Caco-2 (cell line): ENCODE data around the gene CA12. TPM values are rescaled to one million over a fixed set of nuclear protein-coding genes. Genes with fewer than 3 reads are reported as not detected.
"Not testable (repeated sequence)": the region's sequence is repeated elsewhere in the genome, so short reads cannot be mapped to it uniquely, and the experiment has no call there.

ENCODE experiments used
- BruUV-seq: library from RNA; stranded (reverse); fragments of 400-500 nt; replicated peaks from 2 replicates; lab custom pipeline; 2021; lab: Mats Ljungman, UMichigan
- CTCF ChIA-PET: fragments of 300-600 bp; sonication (Branson Sonifier 250); formaldehyde crosslinking; loops from one replicate; lab custom pipeline; 2022; ENCODE audit warnings: antibody characterized with exemption; lab: Charles Lee
- POLR2A ChIA-PET: fragments of 300-600 bp; sonication (Branson Sonifier 250); formaldehyde crosslinking; loops from one replicate; lab custom pipeline; 2022; ENCODE audit warnings: antibody characterized with exemption; lab: Charles Lee
- DNase-seq, 2 experiments: peaks; one replicate each; pipeline versions ENCODE4 v3.0.0 to v3.0.0-alpha.2; 2020 to 2022
- H3K27me3 ChIP-seq: replicated peaks from 2 replicates; pipeline ENCODE4 v1.6.0; 2011; ENCODE audit warnings: low read length; ENCODE audit not compliant: control insufficient read depth, insufficient read depth
- H3K36me3 ChIP-seq: 2 replicates; pipeline ENCODE4 v1.5.1; 2011; ENCODE audit warnings: low read length; ENCODE audit not compliant: control insufficient read depth, insufficient read depth
- H3K4me1 ChIP-seq: fragments of 250-450 bp; sonication (Bioruptor Pico); 2 replicates; pipeline ENCODE4 v1.5.1; 2020; ENCODE audit warnings: mild to moderate bottlenecking
- H3K4me3 ChIP-seq: 2 replicates; pipeline ENCODE4 v1.5.1; 2011; ENCODE audit warnings: low read depth, mild to moderate bottlenecking, control low read depth, low read length
- H3K9me3 ChIP-seq: fragments of 250-450 bp; sonication (Bioruptor Pico); 2 replicates; pipeline ENCODE4 v1.5.1; 2020; ENCODE audit warnings: mild to moderate bottlenecking, moderate library complexity
- H3K27ac Mint-ChIP-seq: one replicate; pipeline ENCODE4 v1.8.0; 2022; ENCODE audit warnings: mixed read lengths; ENCODE audit not compliant: unreplicated experiment
- H3K27me3 Mint-ChIP-seq: one replicate; pipeline ENCODE4 v1.8.0; 2022; ENCODE audit warnings: mixed read lengths; ENCODE audit not compliant: insufficient read depth, unreplicated experiment
- H3K36me3 Mint-ChIP-seq: one replicate; pipeline ENCODE4 v1.8.0; 2022; ENCODE audit warnings: mild to moderate bottlenecking, mixed read lengths; ENCODE audit not compliant: insufficient read depth, unreplicated experiment
- H3K4me1 Mint-ChIP-seq: one replicate; pipeline ENCODE4 v1.8.0; 2022; ENCODE audit warnings: low read depth, mixed read lengths; ENCODE audit not compliant: unreplicated experiment
- H3K4me3 Mint-ChIP-seq: one replicate; pipeline ENCODE4 v1.8.0; 2022; ENCODE audit warnings: mild to moderate bottlenecking, moderate library complexity, mixed read lengths; ENCODE audit not compliant: unreplicated experiment
- H3K9me3 Mint-ChIP-seq: one replicate; pipeline ENCODE4 v1.8.0; 2022; ENCODE audit warnings: mixed read lengths; ENCODE audit not compliant: unreplicated experiment
- CTCF ChIP-seq, 2 experiments: fragments of 200-600 bp in 1 of 2; IDR thresholded peaks; 1 replicate in 1 of 2; 2 replicates in 1 of 2; pipeline versions ENCODE4 v1.5.1 to v1.8.0; 2011 to 2022; ENCODE audit warnings: antibody characterized with exemption in 1 of 2, control low read depth in 1 of 2, inconsistent platforms in 1 of 2, low read depth in 1 of 2, low read length in 1 of 2, mild to moderate bottlenecking in 1 of 2, moderate library complexity in 1 of 2; ENCODE audit not compliant: insufficient read depth in 1 of 2, severe bottlenecking in 1 of 2, unreplicated experiment in 1 of 2
- intact Hi-C: fragments of 100-400 bp; cut with micrococcal nuclease; formaldehyde crosslinking; loops from one replicate; pipeline ENCODE4 v1.10.0; 2022; ENCODE audit not compliant: unreplicated experiment
- total RNA-seq: library from RNA; stranded (reverse); gene quantifications from 2 replicates; pipeline ENCODE4 v1.2.3, GENCODE V29; 2022

CA12 gene
- total RNA-seq, 1 experiment from 2014 or later = 1.0 TPM

DNA sequence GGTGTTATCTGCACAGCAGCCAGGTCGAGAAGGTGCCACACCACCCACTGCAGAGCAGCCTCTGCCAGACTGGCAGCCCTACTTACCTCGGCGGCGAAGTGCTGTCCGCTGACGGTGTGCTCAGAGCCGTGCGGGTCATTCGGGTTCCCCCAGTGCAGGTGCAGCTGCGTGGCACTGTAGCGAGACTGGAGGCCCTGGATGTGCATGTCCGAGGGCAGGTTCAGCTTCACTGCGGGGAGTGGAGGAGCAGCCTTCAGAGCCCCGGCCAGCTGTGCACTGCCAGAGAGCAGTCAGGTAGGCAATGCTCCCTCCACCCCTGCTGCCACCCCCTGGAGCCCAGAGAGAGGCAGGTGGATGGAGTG lies 36.3 kb downstream of the CA12 start:
- H3K4me3 Mint-ChIP-seq = no peak overlapping the region
- no peak for TF ChIP-seq CTCF (IDR thresholded peaks at IDR 0.05; ENCODE audit: insufficient read depth in 1 of 2, low read depth in 1 of 2, low read length in 1 of 2, severe bottlenecking in 1 of 2, unreplicated experiment in 1 of 2)
- no peaks in the 10 kb centered on the region for H3K4me1 Mint-ChIP-seq
- no peak for DNase-seq
- H3K9me3 Mint-ChIP-seq = no peaks in the 10 kb centered on the region
- H3K36me3 Mint-ChIP-seq = no peaks in the 10 kb centered on the region
- no peak overlapping the region for H3K27ac Mint-ChIP-seq
- H3K27me3 ChIP-seq = no peaks in the 10 kb centered on the region
- no TSS peak for BruUV-seq
- no peaks in the 10 kb centered on the region for H3K27me3 Mint-ChIP-seq
- POLR2A ChIA-PET = no interaction called here
- CTCF ChIA-PET = no interaction called here
- intact Hi-C loops = no loop called here
- no peaks in the 10 kb centered on the region for H3K36me3 ChIP-seq
- H3K4me3 ChIP-seq = no peak overlapping the region
- no peaks in the 10 kb centered on the region for H3K9me3 ChIP-seq
- no peaks in the 10 kb centered on the region for H3K4me1 ChIP-seq

- DNase-seq = no peak
- Histone ChIP-seq H3K27me3 (no peaks in the 10 kb centered on the region), H3K36me3 (no peaks in the 10 kb centered on the region), H3K4me1 (no peaks in the 10 kb centered on the region), H3K4me3 (no peak overlapping the region), H3K9me3 (no peaks in the 10 kb centered on the region)
- no peak overlapping the region for H3K27ac Mint-ChIP-seq
- no peaks in the 10 kb centered on the region for H3K4me1 Mint-ChIP-seq
- no peaks in the 10 kb centered on the region for H3K27me3 Mint-ChIP-seq
- BruUV-seq = no TSS peak
- ChIA-PET CTCF (no interaction called here), POLR2A (no interaction called here)
- H3K4me3 Mint-ChIP-seq = no peak overlapping the region
- no peaks in the 10 kb centered on the region for H3K36me3 Mint-ChIP-seq
- no peaks in the 10 kb centered on the region for H3K9me3 Mint-ChIP-seq
- intact Hi-C loops = no loop called here
- no peak for TF ChIP-seq CTCF (IDR thresholded peaks at IDR 0.05; ENCODE audit: insufficient read depth in 1 of 2, low read depth in 1 of 2, low read length in 1 of 2, severe bottlenecking in 1 of 2, unreplicated experiment in 1 of 2)
These were observed 36.8 kb downstream of the CA12 start for GRCh38 chr15:63344731-63345390.

- H3K4me1 ChIP-seq, BruUV-seq, H3K27me3 Mint-ChIP-seq, H3K9me3 ChIP-seq, H3K27me3 ChIP-seq, H3K4me3 Mint-ChIP-seq, POLR2A ChIA-PET, H3K4me1 Mint-ChIP-seq, H3K36me3 ChIP-seq, H3K27ac Mint-ChIP-seq, intact Hi-C loops, H3K4me3 ChIP-seq, H3K9me3 Mint-ChIP-seq, DNase-seq, H3K36me3 Mint-ChIP-seq: not testable (repeated sequence)
- CTCF ChIA-PET = interaction anchor here (0.6 kb wide), 1 partner anchor 54 kb away, joined by 4 read pairs; no protein-coding TSS in a partner anchor
These were observed 38.6 kb downstream of the CA12 start for GRCh38 chr15:63342996-63343562.
